Fibroblast of peridontal ligament (primary cell): Measurements from ENCODE around the gene APP.
"Not testable (repeated sequence)": the region's sequence is repeated elsewhere in the genome, so short reads cannot be mapped to it uniquely, and the experiment has no call there.

Experiments used
- DNase-seq: peaks from one replicate; pipeline ENCODE4 v3.0.0-alpha.2; 2010; ENCODE audit errors: extremely low read depth

Gene APP

DNA sequence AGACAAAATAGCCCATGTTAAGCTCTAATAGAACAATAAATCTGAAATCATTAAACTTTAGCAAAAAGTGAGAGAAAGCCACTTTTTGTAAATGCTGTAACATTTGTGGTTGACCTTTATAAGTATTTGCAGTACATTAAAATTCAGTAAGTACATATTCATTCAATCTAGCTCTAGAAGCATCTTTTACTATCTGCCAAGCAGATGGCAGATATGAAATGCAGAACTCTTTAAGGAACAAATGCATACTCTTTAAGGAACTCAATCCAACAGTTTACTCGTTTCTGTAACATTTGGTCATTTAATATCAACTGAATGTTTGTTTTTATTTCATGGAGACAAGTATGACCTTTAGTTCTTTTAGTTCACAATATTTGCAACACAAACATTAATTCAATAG is 150.1 kb downstream of the APP start:
- DNase-seq = no peak

DNA sequence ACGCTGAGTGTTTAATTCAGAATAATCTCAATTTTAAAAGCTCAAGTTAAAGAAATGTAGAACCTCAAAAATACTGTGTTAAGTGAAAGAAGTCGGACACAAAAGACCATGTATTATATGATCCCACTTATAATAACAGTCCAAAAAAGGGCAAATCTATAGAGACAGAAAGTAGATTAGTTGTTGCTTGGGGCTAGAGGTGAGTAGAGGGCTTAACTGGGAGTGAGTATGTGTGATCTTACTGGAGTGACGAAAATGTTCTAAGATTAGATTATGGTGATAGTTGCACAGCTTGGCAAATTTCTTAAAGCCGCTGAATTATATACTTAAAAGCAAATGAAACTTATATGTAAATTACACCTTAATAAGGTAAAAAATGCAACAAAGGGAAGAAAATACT is 150.5 kb downstream of the APP start:
- DNase-seq = no peak

DNA sequence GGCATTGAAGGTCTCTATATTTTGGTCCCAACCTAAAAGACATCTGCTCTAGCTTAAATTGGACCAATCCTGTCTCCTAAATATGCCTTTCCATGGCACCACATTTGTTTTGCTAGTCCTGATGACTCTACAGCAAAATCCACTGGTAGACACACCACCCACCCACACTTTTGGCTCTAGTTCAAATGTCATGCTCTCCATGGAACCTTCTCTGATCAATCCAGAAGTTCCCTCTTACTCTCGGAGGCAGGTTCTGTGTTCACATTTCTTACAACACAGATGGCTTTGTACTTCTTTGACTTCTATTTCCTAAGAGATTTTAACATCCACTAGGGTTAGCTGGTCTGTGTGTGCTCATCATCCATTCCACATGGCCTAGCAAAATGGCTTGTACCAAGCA is 151.3 kb downstream of the APP start:
- no peak for DNase-seq

DNA sequence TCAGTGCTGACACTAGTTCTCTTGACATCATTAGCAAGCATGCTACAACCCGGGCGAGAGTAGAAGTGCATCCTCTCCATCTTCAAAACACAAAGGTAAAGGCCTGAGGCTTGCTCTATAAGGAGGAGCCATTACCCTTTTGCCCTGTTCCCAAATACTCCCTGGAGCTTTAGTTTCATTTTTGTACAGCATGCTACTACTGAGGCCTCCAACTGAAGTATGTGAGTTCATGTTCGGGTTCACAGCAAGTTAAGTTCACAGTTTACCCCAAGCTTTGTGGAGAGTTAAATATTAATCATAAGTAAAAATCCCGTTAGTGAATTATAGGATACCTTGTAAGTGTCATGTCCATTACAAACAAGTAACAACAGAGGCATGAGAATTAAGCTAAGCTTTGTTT is 156.6 kb downstream of the APP start:
- DNase-seq = no peak

DNA sequence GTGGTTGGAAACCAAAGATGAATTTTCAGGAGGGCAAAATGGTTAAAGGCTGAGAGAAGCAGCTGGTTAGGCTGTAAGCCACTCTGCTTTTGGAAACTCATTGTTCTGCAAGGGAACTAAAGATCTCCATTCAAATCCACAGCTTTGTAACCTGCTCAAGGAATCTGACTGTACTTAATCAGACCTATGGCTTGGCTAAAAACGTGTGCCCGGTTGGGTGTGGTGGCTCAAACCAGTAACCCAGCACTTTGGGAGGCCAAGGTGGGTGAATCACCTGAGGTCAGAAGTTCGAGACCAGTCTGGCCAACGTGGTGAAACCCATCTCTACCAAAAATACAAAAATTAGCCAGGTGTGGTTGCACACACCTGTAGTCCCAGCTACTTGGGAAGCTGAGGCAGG is 158.1 kb downstream of the APP start:
- not testable (repeated sequence) for DNase-seq

DNA sequence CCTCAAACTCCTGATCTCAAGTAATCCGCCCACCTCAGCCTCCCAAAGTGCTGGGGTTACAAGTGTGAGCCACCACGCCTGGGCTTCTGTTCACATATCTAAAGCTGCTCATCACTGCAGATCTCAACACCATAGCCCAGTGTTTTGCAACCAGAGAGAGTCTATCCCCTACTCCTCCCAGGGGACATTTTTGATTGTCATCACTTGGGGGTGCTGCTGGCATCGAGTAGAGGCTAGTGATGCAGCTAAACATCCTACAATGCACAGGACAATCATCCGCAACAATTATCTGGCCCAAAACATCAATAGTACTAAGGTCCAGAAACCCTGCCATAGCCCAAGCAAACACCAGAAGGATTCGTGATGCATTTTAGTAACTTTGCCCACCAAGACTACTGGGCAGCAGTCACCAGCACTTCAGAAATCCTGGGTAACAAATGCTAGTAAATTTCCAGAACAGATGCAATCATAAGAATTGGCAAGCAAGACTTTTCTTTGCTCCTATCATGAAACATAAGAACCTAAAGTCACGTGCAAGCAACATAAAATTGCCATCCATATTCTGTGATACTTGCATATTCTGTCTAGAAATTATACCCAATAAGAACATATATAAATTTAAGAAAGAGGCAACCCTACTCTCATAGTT is 159.2 kb downstream of the APP start:
- no peak for DNase-seq

DNA sequence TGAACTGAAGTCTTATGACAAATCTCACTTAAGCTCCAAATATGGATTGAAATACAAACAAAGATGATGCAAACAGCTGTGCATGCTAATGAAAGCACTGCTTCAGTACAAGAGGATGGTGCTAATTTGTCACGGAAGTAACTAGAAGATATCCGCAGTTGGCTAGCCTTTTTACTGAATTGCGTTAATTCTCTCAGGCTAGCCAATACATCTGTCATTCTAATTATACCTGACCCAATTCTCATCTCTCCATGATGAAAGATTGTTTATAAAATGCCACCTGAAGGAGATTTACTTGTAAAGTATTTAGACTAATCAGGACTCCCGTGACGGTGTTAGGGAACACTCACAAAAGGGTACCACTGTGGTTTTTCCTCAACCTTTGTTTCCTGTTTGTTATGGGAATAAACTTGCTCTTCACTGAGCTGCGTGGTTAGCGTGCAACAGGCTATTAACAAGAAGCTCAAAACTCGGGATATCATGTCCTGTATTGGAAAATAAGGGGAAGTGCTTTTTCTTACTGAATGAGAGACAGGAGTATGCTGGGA is 162.5 kb downstream of the APP start:
- DNase-seq = peak; percentile 66

DNA sequence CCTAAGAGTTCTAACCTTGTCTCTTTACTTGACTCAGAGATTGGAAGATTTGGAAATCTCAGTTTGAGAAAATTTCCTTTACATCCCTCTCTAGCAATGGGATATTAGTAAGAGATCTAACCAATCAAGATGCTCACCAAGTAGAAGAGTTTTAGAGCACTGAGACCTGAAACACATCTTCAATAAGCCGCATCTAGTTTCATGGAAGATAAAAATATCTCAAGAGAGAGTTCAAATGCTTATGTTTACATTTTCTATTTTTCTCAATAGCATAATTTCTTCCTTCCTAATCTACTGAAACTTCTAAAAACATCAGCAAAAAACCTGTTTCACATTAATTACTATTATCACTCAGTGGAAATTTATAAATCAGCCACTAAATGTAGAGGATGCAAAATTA is 165.1 kb downstream of the APP start:
- DNase-seq = no peak

DNA sequence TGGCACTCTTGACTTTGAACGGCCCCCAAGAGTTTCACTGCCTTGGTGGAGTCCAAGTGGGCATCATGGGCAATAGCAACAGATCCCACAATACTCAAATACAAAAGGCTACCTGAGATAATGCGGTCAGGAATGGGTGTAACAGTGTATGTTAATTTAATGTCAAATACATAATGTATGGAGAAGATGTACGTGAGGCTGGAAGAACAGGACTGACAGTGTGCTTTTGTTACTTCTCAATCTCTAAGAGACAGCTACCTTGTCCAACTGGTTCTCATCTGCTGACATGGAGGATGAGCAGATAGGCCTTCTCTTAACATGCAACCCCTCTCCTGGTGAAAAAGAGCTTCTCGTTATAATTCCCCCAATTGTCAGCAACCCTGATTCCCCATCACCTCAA is 167.2 kb downstream of the APP start:
- no peak for DNase-seq

DNA sequence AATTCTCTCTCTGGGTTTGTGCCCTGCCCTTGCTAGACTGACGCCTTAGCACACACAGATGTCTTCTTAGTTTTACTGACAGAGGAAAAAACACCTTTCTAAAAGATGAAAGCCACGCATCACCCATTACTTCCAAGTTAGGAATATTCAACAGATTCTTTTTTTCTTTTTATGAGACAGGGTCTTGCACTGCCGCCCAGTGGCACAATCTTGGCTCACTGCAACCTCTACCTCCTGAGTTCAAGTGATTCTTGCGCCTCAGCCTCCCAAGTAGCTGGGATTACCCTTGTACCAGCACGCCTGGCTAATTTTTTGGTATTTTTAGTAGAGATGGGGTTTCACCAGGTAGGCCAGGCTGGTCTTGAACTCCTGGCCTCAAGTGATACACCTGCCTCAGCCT is 169.2 kb downstream of the APP start:
- DNase-seq = no peak

DNA sequence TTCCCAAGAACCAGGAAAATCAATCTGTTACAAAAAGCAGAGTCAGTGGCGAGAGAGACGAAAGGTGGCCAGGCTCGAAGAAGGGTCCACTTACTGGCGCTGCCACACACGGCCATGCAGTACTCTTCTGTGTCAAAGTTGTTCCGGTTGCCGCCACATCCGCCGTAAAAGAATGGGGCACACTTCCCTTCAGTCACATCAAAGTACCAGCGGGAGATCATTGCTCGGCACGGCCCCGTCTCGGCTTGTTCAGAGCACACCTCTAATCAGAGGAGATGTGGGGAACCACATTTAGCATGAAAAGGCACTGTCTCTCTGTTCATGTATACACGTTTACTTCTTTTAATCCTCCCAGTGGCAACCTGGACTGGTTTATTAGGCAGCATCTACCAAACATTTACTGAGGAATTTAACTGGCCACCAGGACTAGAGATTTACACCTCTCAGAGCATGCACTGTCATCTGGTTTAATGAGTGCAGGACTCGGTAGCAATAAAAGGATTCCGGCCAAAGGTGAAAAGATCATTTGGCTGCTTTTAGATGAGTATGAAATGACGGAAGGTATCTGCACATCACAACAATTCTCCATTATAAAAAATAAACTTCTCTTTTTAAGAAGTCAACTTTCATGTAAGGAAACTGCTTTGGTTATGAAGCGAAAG is 170.5 kb downstream of the APP start:
- no peak for DNase-seq

DNA sequence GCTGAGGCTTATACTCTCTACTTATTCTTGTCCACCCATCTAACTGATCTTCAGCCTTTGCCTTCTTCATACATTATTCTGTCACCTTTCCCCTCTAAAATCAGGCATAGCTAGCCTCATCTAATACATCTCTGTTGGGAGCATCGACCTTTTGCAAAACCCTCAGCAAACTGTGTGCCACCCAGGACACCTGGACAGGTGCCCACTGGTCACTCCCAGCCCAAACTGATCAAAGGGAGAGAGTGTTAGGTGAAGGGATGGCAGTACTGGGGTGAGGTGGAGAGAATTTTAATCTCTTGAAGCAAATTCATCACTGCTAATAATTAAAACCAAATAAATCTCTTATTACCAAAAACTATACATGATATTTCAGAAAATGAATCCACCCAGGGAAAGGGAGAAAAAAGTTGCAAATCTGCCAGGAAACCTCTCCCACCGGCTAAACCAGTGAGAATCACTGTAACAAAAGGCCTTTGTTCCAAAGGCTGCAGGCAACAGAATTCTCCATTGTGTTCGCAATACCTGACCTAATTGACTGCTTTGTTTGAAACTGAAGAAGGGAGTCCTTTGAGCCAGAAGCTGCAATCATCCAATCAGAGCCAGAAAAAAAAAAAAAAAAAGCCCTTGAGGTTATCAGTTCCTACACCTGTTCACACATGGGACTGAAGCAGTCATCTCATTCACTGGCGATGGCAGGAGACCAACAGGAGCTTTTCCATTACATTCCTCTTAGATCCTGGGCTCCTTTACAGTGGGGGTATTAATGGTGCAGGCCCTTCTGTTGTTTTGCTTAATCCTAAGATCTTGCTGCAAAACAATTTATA is 172.6 kb downstream of the APP start:
- DNase-seq = no peak

DNA sequence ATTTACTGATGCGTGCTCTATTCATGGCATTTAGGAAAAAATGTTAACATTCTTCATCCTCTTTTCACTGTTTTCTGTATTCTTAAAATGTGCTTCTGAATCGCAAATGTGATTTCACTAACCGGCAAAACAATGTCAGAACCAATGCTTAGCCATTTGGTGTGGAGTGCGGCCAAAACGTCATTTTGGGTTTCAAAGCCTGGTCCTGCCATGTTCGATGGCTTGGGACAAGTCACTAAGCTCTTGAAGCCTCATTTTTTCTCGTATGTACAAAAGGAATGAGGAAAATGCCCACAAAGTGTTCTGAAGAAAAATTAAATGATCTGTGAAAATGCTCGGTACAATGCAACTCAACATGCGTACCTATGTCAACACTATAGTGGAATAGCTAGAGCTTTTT is 175.3 kb downstream of the APP start:
- no peak for DNase-seq

DNA sequence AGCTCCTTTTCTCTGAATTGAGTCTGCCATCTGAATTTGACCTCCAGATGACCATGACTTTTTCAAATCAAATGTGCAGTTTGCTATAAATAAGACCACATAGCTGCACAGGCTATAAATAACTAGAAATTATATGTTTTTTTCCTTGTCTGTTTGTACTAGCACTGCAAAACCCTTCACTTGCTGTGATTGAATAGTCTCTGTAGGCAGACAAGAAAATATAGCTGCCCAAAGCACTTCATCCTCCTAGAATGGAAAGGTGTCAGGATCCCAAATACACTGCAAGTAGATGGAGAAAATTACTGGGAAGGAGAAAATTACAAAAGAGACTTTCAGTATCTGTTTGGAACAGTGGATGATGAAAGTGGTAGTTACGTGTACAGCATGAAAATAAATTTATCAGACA is 175.8 kb downstream of the APP start:
- no peak for DNase-seq

DNA sequence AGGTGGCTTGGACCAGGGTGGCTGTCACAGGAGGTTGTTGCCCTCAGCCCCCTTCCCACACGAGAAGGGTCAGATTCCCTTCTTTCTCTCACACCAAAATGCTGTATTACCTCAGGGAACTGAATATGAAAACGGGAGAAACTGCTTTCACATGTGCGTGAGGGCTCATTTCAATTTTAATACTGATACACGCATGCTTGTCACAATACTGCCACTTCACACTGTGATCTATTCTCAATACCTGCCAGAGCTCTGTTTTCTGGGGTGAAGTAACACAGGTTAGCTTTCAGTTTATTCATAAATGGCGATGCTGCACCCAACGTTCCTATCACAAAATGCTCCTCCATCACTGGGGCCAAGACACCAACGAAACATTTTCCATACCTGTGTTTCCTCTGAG is 181.8 kb downstream of the APP start:
- DNase-seq = no peak

DNA sequence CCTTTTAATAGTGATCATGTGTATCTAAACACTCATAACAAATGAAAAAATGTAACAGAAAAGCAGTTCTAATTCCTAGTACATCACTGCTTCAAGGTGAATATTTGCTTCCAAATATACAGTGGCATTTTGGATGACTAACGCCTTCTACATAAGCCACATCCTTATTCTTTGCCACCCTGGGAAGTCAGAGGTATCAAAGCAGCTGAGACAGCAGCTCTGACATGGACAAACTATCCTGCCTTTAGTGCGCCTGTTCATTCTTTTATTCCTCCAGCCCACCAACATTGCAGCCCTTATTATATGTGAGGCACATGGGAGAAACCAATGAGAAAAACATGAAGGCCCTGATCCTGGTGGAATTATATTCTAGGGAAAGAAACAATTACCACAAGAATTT is 183.0 kb downstream of the APP start:
- DNase-seq = no peak

DNA sequence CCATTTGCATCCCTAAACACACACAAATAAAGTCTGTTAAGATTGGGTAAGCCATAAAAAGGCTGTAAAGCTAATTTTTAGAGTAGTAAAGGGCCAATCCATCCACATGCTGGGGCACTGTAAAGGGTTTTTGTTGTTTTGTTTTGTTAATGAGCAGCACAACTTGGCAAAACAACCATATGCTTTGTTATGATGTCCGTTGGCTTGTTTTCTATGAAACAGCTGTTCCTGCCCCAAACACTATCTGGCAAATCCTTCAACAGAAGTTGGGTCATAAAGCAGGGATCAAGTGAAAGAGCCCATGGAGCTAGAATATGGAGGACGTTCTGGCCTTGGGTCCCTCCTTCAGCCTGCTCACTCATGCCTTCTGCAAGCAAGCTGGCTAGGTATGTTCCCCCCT is 183.6 kb downstream of the APP start:
- DNase-seq = no peak

DNA sequence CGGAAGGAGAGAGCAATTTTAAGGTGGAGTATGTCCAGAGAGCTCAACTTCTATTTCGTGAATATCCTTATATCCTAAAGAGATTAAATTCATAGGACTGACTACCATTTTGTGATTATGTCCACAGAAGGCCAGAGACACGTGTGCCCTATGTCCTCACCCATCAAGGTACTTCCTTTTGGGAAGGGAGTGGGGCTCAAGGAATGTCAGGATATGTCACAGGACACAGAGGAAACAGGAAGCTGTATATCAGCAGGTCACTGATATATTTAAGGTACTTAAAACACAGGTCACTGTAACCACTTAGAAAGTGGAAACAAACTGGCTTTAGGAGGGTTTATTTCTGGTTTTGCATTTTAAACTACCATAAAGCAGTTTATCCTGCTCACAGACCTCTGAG is 184.6 kb downstream of the APP start:
- no peak for DNase-seq

DNA sequence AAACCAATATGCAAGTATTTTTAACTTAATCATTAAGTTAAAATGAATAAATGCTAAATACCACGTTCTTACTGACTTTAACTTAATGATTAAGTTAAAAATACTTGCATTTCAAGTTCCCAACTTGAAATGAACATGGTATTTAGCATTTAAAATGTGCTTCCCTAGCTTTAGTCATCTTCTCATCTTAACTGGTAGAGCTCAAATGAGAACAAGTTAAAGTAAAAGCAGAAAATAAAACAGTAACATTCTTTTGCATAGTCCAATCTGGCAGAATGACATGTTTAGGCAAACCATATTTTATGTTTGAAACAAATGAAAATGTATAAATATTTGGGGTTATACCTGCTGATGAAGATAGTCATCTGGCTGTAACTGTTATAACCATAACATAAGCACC is 186.0 kb downstream of the APP start:
- DNase-seq = no peak

DNA sequence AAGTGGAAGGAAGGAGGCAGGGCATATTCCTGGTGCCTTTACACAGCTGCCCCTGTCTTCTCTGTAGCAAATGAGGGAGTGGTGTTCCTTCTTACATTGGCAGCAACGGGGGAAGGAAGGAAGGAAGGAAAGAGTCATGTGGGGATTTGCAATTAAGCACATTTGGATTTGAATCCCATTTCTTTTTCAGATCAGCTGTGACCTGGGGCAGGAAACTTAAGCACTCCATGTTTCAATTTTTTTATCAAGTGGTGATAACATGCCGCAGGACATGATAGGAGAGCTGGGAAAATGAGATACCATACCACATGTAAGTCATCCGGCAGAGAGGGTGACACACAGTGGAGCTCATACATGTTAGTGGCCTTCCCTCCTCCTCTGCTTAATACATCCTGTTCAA is 186.8 kb downstream of the APP start:
- no peak for DNase-seq

DNA sequence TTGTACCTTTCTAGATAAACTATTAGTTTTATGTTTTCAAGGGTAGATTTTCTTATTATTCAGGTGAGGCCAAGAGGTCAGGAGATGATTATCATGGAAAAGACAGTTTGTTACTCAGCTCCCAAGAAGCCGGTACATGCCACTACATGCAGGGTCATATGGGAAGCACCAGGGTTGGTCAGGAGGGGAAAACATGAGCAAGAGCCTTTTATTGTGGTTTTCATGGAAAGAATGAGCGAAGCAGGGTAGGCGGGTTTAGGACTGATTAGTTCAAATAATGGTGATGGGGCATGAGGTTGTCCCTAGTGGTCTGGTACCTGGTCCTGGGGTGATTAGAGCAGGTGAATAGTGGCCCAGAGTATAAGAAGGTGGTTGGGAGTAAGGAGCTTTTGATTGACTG is 189.9 kb downstream of the APP start:
- DNase-seq = no peak

DNA sequence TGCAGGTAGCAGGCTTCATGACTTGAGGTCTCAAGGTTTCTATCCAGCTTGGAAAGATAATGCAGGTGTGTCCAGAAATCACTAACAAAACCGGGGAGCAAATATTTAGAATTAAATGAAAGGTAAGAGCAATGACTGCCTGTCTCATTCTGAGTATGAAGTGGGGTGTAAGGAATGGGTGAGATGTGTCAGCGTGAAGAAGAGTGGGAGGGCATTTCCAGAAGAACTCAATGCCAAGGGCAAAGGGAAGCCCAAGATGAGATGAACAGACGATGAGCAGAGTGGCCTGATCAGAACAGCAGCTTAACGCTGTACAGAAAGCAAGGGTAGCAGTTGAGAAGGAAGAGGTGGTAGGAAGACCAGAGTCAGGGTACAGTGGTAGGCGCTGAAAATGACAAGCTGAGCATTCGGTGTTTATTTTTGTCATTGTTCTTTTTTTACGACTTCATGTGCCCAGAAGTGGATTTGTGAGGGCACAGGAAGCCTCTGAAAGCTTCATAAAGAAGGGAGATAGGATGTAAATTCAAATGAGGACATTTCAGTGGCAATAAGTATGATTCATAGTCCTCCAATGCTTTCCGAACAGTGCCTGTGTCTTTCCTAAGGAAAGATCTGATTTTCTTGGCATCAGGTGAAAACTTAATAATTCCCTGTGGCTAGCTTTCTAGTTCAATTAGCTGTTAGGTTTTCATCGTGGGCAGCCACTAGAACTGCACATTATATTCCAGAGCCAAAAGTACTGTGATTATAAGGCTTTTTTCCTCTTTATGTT is 190.5 kb downstream of the APP start:
- no peak for DNase-seq
